HG02884 (cell line): ENCODE data around the gene ADARB2.
"Not testable (repeated sequence)": the region's sequence is repeated elsewhere in the genome, so short reads cannot be mapped to it uniquely, and the experiment has no call there.

ENCODE experiments used
- ATAC-seq: cut with Tn5 transposase; IDR thresholded peaks from one replicate; pipeline ENCODE4 v1.9.1; 2021; ENCODE audit warnings: mild to moderate bottlenecking, moderate library complexity; ENCODE audit not compliant: unreplicated experiment

The ADARB2 gene

DNA sequence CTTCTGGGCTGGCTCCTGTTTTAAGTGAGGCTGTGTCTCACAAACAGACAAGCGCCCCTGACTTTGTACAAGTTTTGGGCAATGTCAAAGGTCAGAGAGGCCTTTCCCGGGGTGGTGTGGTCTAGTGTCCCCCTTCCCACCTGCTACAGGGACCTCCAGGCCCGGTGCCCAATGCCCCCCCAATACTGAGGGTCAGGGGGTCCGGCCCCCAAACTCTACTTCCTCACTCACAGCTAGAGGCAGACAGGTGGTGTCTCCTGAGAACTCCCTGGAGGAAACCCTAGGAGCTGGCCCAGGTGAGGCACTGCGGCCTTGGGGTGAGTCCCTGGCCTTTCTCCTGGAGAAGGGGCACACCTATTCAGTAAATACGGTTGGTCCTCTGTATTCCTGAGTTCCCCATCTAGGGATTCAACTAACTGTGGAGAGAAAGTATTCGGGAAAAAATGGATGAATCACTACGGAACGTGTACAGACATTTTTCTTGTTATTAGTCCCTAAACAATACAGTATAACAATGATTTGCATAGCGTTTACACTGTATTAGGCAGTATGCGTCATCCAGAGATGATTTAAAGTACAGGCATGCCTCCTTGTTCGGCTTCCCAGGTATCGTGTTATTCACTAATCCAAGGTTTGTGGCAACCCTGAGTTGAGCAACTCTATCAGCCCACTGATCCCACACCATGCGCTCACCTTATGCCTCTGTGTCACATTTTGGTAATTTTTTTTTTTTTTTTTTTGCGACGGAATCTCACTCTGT is 373.0 kb downstream of the ADARB2 start:
- no peak for ATAC-seq

GRCh38 chr10:1363446-1364121 is 373.7 kb downstream of the ADARB2 start:
- no peak for ATAC-seq

GRCh38 chr10:1362589-1363445 is 374.5 kb downstream of the ADARB2 start:
- ATAC-seq: no peak

GRCh38 chr10:1361411-1362105 is 375.8 kb downstream of the ADARB2 start:
- ATAC-seq: no peak

- no peak for ATAC-seq
Measured at GRCh38 chr10:1360558-1361164, 376.7 kb downstream of the ADARB2 start.

GRCh38 chr10:1360011-1360557 is 377.2 kb downstream of the ADARB2 start:
- no peak for ATAC-seq

DNA sequence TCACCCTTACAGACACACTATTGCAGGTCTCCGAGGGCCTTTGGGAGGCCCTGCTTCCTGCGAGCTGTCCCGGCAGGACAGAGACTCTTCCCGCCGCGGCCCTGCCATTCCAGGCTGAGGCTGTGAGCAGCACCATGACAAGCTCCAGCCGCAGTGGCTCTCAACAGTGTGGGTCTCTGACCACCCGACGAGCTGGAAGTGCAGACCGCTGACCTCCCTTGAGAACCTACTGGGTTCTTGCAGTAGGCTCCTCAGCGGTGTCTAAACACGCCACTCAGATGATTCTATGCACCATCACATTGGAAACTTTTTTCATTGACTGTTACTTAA is 377.7 kb downstream of the ADARB2 start:
- ATAC-seq: no peak

GRCh38 chr10:1358860-1359625 is 378.3 kb downstream of the ADARB2 start:
- ATAC-seq: no peak

DNA sequence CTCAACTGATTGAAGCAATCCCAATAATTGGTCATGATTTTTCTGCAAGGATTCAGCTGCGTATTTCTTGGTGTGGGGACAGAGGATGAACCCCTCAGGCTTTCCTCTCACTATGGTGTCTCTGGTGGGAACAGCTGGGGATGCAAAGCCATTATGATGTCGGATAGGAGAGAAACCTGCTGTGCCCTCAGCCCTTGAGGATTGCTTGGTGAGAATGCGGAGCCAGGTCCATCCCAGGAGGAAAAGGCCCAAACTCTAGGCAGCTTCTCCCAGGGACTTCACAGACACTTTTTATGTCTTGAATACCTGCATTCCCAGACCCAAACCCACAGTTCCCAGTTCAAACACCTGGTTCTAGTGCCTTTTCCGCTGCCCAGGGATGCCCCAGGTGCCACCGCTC is 379.2 kb downstream of the ADARB2 start:
- ATAC-seq: no peak

GRCh38 chr10:1356349-1356748 is 381.0 kb downstream of the ADARB2 start:
- no peak for ATAC-seq

- no peak for ATAC-seq
Measured at GRCh38 chr10:1354809-1355710, 382.3 kb downstream of the ADARB2 start.

GRCh38 chr10:1352296-1352695 is 385.0 kb downstream of the ADARB2 start:
- ATAC-seq: not testable (repeated sequence)

- ATAC-seq: no peak
Measured at GRCh38 chr10:1348773-1349050, 388.6 kb downstream of the ADARB2 start.

GRCh38 chr10:1347962-1348772 is 389.2 kb downstream of the ADARB2 start:
- no peak for ATAC-seq

DNA sequence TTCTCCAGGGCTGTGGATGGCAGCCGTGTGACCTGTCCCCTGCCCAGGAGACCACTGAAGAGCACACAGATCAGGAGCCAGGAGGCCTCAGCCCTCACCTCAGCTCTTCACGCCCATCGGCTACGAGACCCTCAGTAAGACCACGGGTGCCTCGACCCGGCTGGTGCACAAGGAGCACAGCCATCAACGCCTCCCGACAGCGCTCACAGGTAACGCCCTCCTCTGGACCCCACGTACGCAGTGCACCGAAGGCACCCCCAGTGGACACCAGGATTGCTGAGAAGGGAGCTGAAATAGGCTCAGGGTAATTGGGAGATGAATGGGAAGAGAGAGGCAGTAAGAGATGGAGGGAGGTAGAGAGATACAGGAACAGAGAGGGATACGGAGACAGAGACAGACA is 389.8 kb downstream of the ADARB2 start:
- no peak for ATAC-seq

GRCh38 chr10:1346201-1346600 is 391.1 kb downstream of the ADARB2 start:
- no peak for ATAC-seq

GRCh38 chr10:1345368-1345767 is 392.0 kb downstream of the ADARB2 start:
- no peak for ATAC-seq

DNA sequence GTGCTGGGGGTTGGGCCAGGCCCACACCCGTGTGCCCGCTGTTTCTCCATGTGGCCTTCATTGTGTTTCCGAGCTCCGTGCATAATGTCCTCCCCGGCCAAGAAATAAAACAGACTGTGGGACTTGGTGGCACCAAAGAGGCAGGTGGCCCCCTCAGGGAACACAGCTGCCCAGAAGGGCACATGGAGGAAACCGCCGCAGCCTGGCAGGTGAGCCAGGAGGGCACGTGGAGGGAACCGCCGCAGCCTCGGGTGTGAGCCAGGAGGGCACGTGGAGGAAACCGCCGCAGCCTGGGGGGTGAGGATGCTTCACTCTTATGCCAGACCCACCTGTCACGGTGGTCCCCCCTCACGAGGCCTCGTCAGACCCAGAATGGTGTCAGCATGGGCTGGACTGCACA is 392.5 kb downstream of the ADARB2 start:
- no peak for ATAC-seq
